IMR-90 (cell line): ENCODE measurements around the gene GRID1. TPM values are rescaled to one million over a fixed set of nuclear protein-coding genes. Genes with fewer than 3 reads are reported as not detected.

ENCODE experiments used
- ATAC-seq: fragments of 200-7000 bp; cut with Tn5 transposase; 2 replicates; pipeline ENCODE4 v1.9.1; 2020; ENCODE audit warnings: low read depth, mild to moderate bottlenecking, moderate library complexity
- BruUV-seq: library from RNA; stranded (reverse); fragments of 400-500 nt; replicated peaks from 2 replicates; lab custom pipeline; 2021; lab: Mats Ljungman, UMichigan
- CTCF ChIA-PET: fragments of 300-600 bp; formaldehyde crosslinking; extraction: SDS; loops from one replicate; lab custom pipeline; 2021; ENCODE audit warnings: antibody characterized with exemption; lab: Yijun Ruan, JAX
- POLR2A ChIA-PET: fragments of 300-600 bp; sonication (Branson Sonifier 250); formaldehyde crosslinking; loops from one replicate; lab custom pipeline; 2022; ENCODE audit warnings: antibody characterized with exemption; ENCODE audit not compliant: unreplicated experiment; lab: Charles Lee
- DNase-seq: peaks from one replicate; pipeline ENCODE4 v3.0.0; 2013
- H2AFZ ChIP-seq: replicated peaks from 2 replicates; pipeline ENCODE3; 2013; ENCODE audit warnings: low read length, mild to moderate bottlenecking; ENCODE audit not compliant: poor library complexity
- H2AK5ac ChIP-seq: 2 replicates; pipeline ENCODE4 v1.6.1; 2013; ENCODE audit warnings: low read depth, low read length, inconsistent platforms
- H2AK9ac ChIP-seq: replicated peaks from 2 replicates; pipeline ENCODE3; 2013; ENCODE audit warnings: mild to moderate bottlenecking, low read depth, low read length, moderate library complexity; ENCODE audit not compliant: poor library complexity
- H2BK120ac ChIP-seq: 2 replicates; pipeline ENCODE4 v1.6.1; 2013; ENCODE audit warnings: low read depth, low read length, inconsistent platforms
- H2BK15ac ChIP-seq: 3 replicates; pipeline ENCODE4 v1.6.1; 2013; ENCODE audit warnings: low read depth, low read length, inconsistent platforms
- H2BK20ac ChIP-seq: 2 replicates; pipeline ENCODE4 v1.6.1; 2013; ENCODE audit warnings: low read depth, mild to moderate bottlenecking, inconsistent platforms, low read length, moderate library complexity
- H2BK5ac ChIP-seq: 2 replicates; pipeline ENCODE4 v1.6.1; 2013; ENCODE audit warnings: mild to moderate bottlenecking, low read depth, low read length, inconsistent platforms; ENCODE audit not compliant: poor library complexity, severe bottlenecking
- H3K14ac ChIP-seq: replicated peaks from 2 replicates; pipeline ENCODE4 v1.6.1; 2013; ENCODE audit warnings: low read depth, low read length, inconsistent platforms
- H3K18ac ChIP-seq: 2 replicates; pipeline ENCODE4 v1.6.1; 2013; ENCODE audit warnings: low read depth, low read length, control low read depth
- H3K23ac ChIP-seq: 2 replicates; pipeline ENCODE4 v1.6.1; 2013; ENCODE audit warnings: low read depth, low read length, inconsistent platforms
- H3K27ac ChIP-seq: 2 replicates; pipeline ENCODE4 v1.5.1; 2013; ENCODE audit warnings: mild to moderate bottlenecking, control low read depth, low read length; ENCODE audit not compliant: insufficient read depth
- H3K27me3 ChIP-seq: 2 replicates; pipeline ENCODE4 v1.6.1; 2013; ENCODE audit warnings: low read length; ENCODE audit not compliant: control insufficient read depth, insufficient read depth
- H3K36me3 ChIP-seq: 2 replicates; pipeline ENCODE4 v1.6.1; 2013; ENCODE audit warnings: low read length, mixed read lengths; ENCODE audit not compliant: control insufficient read depth, insufficient read depth
- H3K4ac ChIP-seq: 2 replicates; pipeline ENCODE4 v1.6.1; 2013; ENCODE audit warnings: low read depth, low read length, inconsistent platforms
- H3K4me1 ChIP-seq: 2 replicates; pipeline ENCODE4 v1.6.1; 2013; ENCODE audit warnings: low read length, mixed read lengths; ENCODE audit not compliant: control insufficient read depth, insufficient read depth
- H3K4me2 ChIP-seq: 2 replicates; pipeline ENCODE4 v1.6.1; 2013; ENCODE audit warnings: low read depth, mild to moderate bottlenecking, control low read depth, low read length, moderate library complexity
- H3K4me3 ChIP-seq: 2 replicates; pipeline ENCODE4 v1.5.1; 2013; ENCODE audit warnings: low read depth, mild to moderate bottlenecking, control low read depth, low read length, moderate library complexity; ENCODE audit not compliant: insufficient read depth
- H3K56ac ChIP-seq: 2 replicates; pipeline ENCODE4 v1.6.1; 2013; ENCODE audit warnings: low read length, inconsistent platforms; ENCODE audit not compliant: insufficient read depth; ENCODE audit errors: extremely low read depth
- H3K79me1 ChIP-seq, 2 experiments: 2 replicates each; pipeline ENCODE4 v1.6.1; 2013; ENCODE audit warnings: low read length in 2 of 2, inconsistent platforms in 1 of 2, low read depth in 1 of 2
- H3K9ac ChIP-seq: 2 replicates; pipeline ENCODE4 v1.6.1; 2013; ENCODE audit warnings: low read depth, low read length, control low read depth
- H3K9me1 ChIP-seq: 2 replicates; pipeline ENCODE4 v1.6.1; 2013; ENCODE audit warnings: low read length, inconsistent platforms; ENCODE audit not compliant: insufficient read depth
- H3K9me3 ChIP-seq: 2 replicates; pipeline ENCODE4 v1.6.1; 2013; ENCODE audit warnings: low read length; ENCODE audit not compliant: control insufficient read depth, insufficient read depth
- H4K20me1 ChIP-seq: 2 replicates; pipeline ENCODE4 v1.6.1; 2013; ENCODE audit warnings: low read length, inconsistent platforms; ENCODE audit not compliant: insufficient read depth
- H4K5ac ChIP-seq: 2 replicates; pipeline ENCODE4 v1.6.1; 2013; ENCODE audit warnings: mild to moderate bottlenecking, low read depth, low read length, control low read depth
- H4K8ac ChIP-seq, 2 experiments: 2 replicates each; pipeline ENCODE4 v1.6.1; 2013; ENCODE audit warnings: low read depth in 2 of 2, low read length in 2 of 2, control low read depth in 1 of 2, inconsistent platforms in 1 of 2
- H4K91ac ChIP-seq: 2 replicates; pipeline ENCODE4 v1.6.1; 2013; ENCODE audit warnings: low read depth, low read length, inconsistent platforms; ENCODE audit not compliant: insufficient read depth
- BHLHE40 ChIP-seq: fragments of 150-350 bp; IDR thresholded peaks from 2 replicates; pipeline ENCODE4 v1.6.1; 2016; ENCODE audit warnings: mild to moderate bottlenecking, low read depth, low read length
- CEBPB ChIP-seq: IDR thresholded peaks from 2 replicates; pipeline ENCODE4 v1.6.1; 2012; ENCODE audit warnings: low read depth, low read length, improper control_type of control experiment
- CHD1 ChIP-seq: IDR thresholded peaks from 2 replicates; pipeline ENCODE4 v1.6.1; 2012; ENCODE audit warnings: low read depth, low read length, improper control_type of control experiment
- FOS ChIP-seq: fragments of 150-350 bp; IDR thresholded peaks from 2 replicates; pipeline ENCODE4 v1.6.1; 2016; ENCODE audit warnings: low read depth, low read length
- MAFK ChIP-seq: IDR thresholded peaks from 2 replicates; pipeline ENCODE4 v1.6.1; 2012; ENCODE audit warnings: low read depth, low read length, improper control_type of control experiment
- MAZ ChIP-seq: IDR thresholded peaks from 2 replicates; pipeline ENCODE4 v1.6.1; 2012; ENCODE audit warnings: low read depth, mild to moderate bottlenecking, low read length, improper control_type of control experiment, moderate library complexity, borderline replicate concordance
- MXI1 ChIP-seq: IDR thresholded peaks from 2 replicates; pipeline ENCODE4 v1.6.1; 2012; ENCODE audit warnings: low read depth, mild to moderate bottlenecking, low read length, moderate library complexity, borderline replicate concordance
- NFE2L2 ChIP-seq: fragments of 150-350 bp; IDR thresholded peaks from 2 replicates; pipeline ENCODE4 v1.6.1; 2016; ENCODE audit warnings: low read depth, mild to moderate bottlenecking, low read length
- POLR2A ChIP-seq: IDR thresholded peaks from 2 replicates; pipeline ENCODE4 v1.6.1; 2012; ENCODE audit warnings: mild to moderate bottlenecking, low read depth, low read length
- RAD21 ChIP-seq: IDR thresholded peaks from 2 replicates; pipeline ENCODE4 v1.6.1; 2012; ENCODE audit warnings: low read length, improper control_type of control experiment
- RCOR1 ChIP-seq: IDR thresholded peaks from 2 replicates; pipeline ENCODE4 v1.6.1; 2012; ENCODE audit warnings: mild to moderate bottlenecking, low read length, improper control_type of control experiment; ENCODE audit not compliant: insufficient replicate concordance
- RFX5 ChIP-seq: IDR thresholded peaks from 2 replicates; pipeline ENCODE4 v1.8.0; 2012; ENCODE audit warnings: low read depth, mild to moderate bottlenecking, low read length, moderate library complexity
- SMC3 ChIP-seq: fragments of 150-350 bp; IDR thresholded peaks from 2 replicates; pipeline ENCODE4 v1.6.1; 2016; ENCODE audit warnings: low read depth, mild to moderate bottlenecking, antibody characterized with exemption, low read length, moderate library complexity
- WGBS, 2 experiments: methylation state at CpG; one replicate each; pipeline versions ENCODE4 v1.1.5 to v1.1.7; 2013; ENCODE audit warnings: missing lambda C conversion rate in 2 of 2; ENCODE audit not compliant: insufficient read length in 1 of 2; ENCODE audit errors: extremely low coverage in 2 of 2; 5-methylcytosine and 5-hydroxymethylcytosine counted together
- dilution Hi-C: fragments of 300-500 bp; cut with HindIII; formaldehyde crosslinking; loops from one replicate; pipeline ENCODE4 v1.14.3; 2018; ENCODE audit warnings: low sequenced_read_pairs; ENCODE audit not compliant: unreplicated experiment
- in situ Hi-C: fragments of 300-500 bp; cut with MboI; formaldehyde crosslinking; loops from 3 replicates; pipeline ENCODE4 v1.14.3; 2019; ENCODE audit warnings: low sequenced_read_pairs, inconsistent platforms, mixed read lengths
- intact Hi-C: fragments of 100-400 bp; cut with micrococcal nuclease; formaldehyde crosslinking; loops from 2 replicates; pipeline ENCODE4 v1.10.0; 2022
- polyA plus RNA-seq, 3 experiments: library from polyadenylated mRNA; depleted of rRNA; stranded (reverse); fragments of >200 nt; gene quantifications; 2 replicates each; pipeline ENCODE4 v1.2.3, GENCODE V29; 2012; ENCODE audit warnings: low replicate concordance in 1 of 3
- total RNA-seq: library from RNA; depleted of rRNA; stranded (reverse); fragments of >200 nt; gene quantifications from 2 replicates; pipeline ENCODE4 v1.2.3, GENCODE V29; 2012
- TF ChIP-seq, protein P1 (sequence below): fragments of 150-350 bp; IDR thresholded peaks from 2 replicates; pipeline ENCODE4 v1.6.1; 2017; ENCODE audit warnings: mild to moderate bottlenecking, antibody characterized with exemption, low read length, low read depth
- TF ChIP-seq, protein P2 (sequence below): fragments of 150-350 bp; IDR thresholded peaks from 2 replicates; pipeline ENCODE4 v1.6.1; 2016; ENCODE audit warnings: low read depth, mild to moderate bottlenecking, low read length, moderate library complexity, borderline replicate concordance
- TF ChIP-seq, protein P3 (sequence below): conservative IDR thresholded peaks from 2 replicates; pipeline ENCODE4 v1.5.1; 2012; ENCODE audit warnings: mild to moderate bottlenecking, low read depth, low read length, improper control_type of control experiment

Gene GRID1
- total and polyA plus RNA-seq, 2 of the 4 experiments (the other 2 are of a cell fraction): not detected

DNA sequence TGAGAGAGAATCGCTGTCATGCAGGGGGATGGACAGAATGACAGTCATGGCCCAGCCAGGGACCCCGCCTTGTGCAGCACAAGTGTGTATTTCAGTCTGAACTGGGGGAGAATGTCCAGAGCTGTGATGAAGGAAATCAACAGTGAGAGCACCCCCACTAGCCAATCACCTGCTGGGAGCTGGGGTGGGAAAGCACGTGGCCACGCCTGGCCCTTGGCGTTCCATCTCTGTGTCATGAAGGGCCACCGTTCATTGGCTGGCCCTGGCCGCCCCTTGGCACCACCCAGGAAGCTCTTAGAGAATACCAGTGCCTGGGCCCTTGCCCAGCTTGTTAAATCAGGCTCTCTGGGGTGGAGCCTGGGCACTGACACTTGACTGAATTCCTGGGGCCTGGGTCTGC lies 22.8 kb downstream of the GRID1 start:
- no peak overlapping the region for H4K91ac ChIP-seq
- H3K4me3 ChIP-seq: no peak overlapping the region
- no peaks in the 10 kb centered on the region for H3K9me3 ChIP-seq
- 58% methylated on average over 4 of the region's 7 CpGs; no CpG with 5 or more reads in 1 of the 2 experiments for WGBS, 2 experiments
- no peak overlapping the region for H2AK5ac ChIP-seq
- no peaks in the 10 kb centered on the region for H3K36me3 ChIP-seq
- H3K56ac ChIP-seq: no peak overlapping the region
- peaks cover 16% of the 10 kb centered on the region for H3K27me3 ChIP-seq
- H3K14ac ChIP-seq: no peak overlapping the region
- H2AK9ac ChIP-seq: no peak overlapping the region
- in situ Hi-C loops (no loop called here), dilution Hi-C loops (no loop called here), intact Hi-C loops (no loop called here)
- ChIA-PET POLR2A (no interaction called here), CTCF (no interaction called here)
- H2BK15ac ChIP-seq: no peak overlapping the region
- no peak overlapping the region for H3K4ac ChIP-seq
- BruUV-seq: no TSS peak
- H4K8ac ChIP-seq: no peak overlapping the region
- DNase-seq (no peak), ATAC-seq (no peak)
- TF ChIP-seq RFX5 (no peak), SMC3 (no peak), RAD21 (no peak), MXI1 (no peak), NFE2L2 (no peak), MAZ (no peak), RCOR1 (no peak), CEBPB (no peak), MAFK (no peak), BHLHE40 (no peak), CHD1 (no peak), FOS (no peak), POLR2A (no peak)
- TF ChIP-seq, protein P1, sequence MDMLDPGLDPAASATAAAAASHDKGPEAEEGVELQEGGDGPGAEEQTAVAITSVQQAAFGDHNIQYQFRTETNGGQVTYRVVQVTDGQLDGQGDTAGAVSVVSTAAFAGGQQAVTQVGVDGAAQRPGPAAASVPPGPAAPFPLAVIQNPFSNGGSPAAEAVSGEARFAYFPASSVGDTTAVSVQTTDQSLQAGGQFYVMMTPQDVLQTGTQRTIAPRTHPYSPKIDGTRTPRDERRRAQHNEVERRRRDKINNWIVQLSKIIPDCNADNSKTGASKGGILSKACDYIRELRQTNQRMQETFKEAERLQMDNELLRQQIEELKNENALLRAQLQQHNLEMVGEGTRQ: no peak
- TF ChIP-seq, protein P2, sequence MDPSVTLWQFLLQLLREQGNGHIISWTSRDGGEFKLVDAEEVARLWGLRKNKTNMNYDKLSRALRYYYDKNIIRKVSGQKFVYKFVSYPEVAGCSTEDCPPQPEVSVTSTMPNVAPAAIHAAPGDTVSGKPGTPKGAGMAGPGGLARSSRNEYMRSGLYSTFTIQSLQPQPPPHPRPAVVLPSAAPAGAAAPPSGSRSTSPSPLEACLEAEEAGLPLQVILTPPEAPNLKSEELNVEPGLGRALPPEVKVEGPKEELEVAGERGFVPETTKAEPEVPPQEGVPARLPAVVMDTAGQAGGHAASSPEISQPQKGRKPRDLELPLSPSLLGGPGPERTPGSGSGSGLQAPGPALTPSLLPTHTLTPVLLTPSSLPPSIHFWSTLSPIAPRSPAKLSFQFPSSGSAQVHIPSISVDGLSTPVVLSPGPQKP: no peak
- TF ChIP-seq, protein P3, sequence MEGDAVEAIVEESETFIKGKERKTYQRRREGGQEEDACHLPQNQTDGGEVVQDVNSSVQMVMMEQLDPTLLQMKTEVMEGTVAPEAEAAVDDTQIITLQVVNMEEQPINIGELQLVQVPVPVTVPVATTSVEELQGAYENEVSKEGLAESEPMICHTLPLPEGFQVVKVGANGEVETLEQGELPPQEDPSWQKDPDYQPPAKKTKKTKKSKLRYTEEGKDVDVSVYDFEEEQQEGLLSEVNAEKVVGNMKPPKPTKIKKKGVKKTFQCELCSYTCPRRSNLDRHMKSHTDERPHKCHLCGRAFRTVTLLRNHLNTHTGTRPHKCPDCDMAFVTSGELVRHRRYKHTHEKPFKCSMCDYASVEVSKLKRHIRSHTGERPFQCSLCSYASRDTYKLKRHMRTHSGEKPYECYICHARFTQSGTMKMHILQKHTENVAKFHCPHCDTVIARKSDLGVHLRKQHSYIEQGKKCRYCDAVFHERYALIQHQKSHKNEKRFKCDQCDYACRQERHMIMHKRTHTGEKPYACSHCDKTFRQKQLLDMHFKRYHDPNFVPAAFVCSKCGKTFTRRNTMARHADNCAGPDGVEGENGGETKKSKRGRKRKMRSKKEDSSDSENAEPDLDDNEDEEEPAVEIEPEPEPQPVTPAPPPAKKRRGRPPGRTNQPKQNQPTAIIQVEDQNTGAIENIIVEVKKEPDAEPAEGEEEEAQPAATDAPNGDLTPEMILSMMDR: no peak
- no peak overlapping the region for H3K18ac ChIP-seq
- no peak overlapping the region for H4K5ac ChIP-seq
- no peak overlapping the region for H3K4me2 ChIP-seq
- no peak overlapping the region for H3K9ac ChIP-seq
- no peak overlapping the region for H2BK120ac ChIP-seq
- H3K4me1 ChIP-seq: no peaks in the 10 kb centered on the region
- H3K79me1 ChIP-seq: no peaks in the 10 kb centered on the region
- no peak overlapping the region for H2BK5ac ChIP-seq
- H2BK20ac ChIP-seq: no peak overlapping the region
- H3K23ac ChIP-seq: no peak overlapping the region
- peak overlapping the region; percentile 58 for H2AFZ ChIP-seq
- H3K27ac ChIP-seq: no peak overlapping the region
- H3K9me1 ChIP-seq: no peaks in the 10 kb centered on the region
- H4K20me1 ChIP-seq: no peaks in the 10 kb centered on the region
